ENCODE data around the gene SNAPC1.
A peak's percentile ranks its signal among the peaks of the same experiment; 100 is the strongest.

Gene SNAPC1

GRCh38 chr14:61812347-61813095 is 50.3 kb downstream of the SNAPC1 start, which contains the start of gene SYT16:
Gene SYT16 (plus strand): TSS chr14:61812703.
- DNase-seq: no peak

GRCh38 chr14:61813096-61813606 is 50.9 kb downstream of the SNAPC1 start:
- DNase-seq: no peak

- no peak for DNase-seq
These were observed 60.2 kb downstream of the SNAPC1 start for GRCh38 chr14:61822458-61822857.

GRCh38 chr14:61832783-61833182 is 70.6 kb downstream of the SNAPC1 start:
- DNase-seq: no peak

- DNase-seq: no peak
These were observed 74.0 kb downstream of the SNAPC1 start for GRCh38 chr14:61836184-61836583.

GRCh38 chr14:61836807-61837206 is 74.6 kb downstream of the SNAPC1 start:
- DNase-seq: no peak

- DNase-seq: peak; percentile 41
These were observed 75.4 kb downstream of the SNAPC1 start for GRCh38 chr14:61837336-61838229.

GRCh38 chr14:61838661-61839245 is 76.5 kb downstream of the SNAPC1 start:
- no peak for DNase-seq

GRCh38 chr14:61839507-61839906 is 77.3 kb downstream of the SNAPC1 start:
- no peak for DNase-seq

- no peak for DNase-seq
These were observed 78.9 kb downstream of the SNAPC1 start for GRCh38 chr14:61841145-61841544.

All from NCI-H446 treated with DMSO at 0.1 percent for 48 hours (cell line).